ENCODE measurements around the gene RAF1.
"Not testable (repeated sequence)": the region's sequence is repeated elsewhere in the genome, so short reads cannot be mapped to it uniquely, and the experiment has no call there.

RAF1 gene

DNA sequence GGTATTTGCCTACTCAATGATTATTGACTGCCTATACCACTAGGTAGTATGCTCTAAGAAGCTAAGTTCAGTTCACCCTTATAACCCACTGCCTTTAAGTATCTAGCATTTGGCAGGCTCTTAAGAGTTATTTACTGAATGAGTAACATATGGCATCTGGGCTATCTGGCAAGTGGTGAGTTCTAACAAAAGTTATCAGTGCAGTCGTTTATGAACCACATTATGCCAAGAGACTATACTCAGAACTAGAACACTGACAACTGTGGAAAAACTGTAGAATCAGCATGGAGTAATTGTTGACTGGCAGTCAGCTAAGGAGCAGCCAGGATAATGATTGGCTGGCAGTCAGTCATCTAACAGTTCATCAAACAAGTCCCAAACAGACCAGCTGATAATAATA lies 25.8 kb downstream of the RAF1 start:
- DNase-seq, result no peak

DNA sequence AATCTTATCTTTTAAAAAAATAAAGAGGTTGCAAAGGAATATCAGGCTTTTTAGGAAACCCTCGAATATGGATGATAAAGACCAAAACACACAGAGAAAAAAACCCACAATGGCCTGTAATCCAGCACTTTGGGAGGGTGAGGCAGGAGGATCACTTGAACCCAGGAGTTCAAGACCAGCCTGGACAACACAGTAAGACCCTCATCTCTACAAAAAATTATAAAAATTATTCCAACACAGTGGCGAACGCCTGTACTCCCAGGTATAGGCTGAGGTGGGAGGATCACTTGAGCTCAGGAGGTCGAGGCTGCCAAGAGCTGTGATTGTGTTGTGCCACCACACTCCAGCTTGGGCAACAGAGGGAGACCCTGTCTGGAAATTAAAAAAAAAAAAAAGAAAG lies 30.8 kb downstream of the RAF1 start:
- DNase-seq, result no peak

DNA sequence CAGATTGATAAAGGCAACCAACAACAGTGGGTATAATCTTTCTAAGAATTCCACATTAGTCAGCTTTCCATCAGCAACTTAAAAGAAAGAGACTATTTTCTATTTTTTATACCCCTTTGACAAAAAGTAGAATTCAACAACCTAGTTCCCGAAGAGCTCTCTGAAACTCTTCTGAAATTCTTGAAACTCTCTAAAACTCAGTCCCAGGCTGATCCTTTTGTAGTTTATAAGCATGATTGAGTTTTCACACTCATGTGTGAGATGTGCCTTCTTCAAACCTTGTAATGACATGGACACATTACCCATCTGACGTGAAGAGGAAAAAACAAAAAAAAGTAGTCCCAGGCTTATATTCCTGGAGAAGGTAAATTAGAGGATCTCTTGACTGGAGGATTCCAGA lies 31.4 kb downstream of the RAF1 start:
- DNase-seq, result no peak

DNA sequence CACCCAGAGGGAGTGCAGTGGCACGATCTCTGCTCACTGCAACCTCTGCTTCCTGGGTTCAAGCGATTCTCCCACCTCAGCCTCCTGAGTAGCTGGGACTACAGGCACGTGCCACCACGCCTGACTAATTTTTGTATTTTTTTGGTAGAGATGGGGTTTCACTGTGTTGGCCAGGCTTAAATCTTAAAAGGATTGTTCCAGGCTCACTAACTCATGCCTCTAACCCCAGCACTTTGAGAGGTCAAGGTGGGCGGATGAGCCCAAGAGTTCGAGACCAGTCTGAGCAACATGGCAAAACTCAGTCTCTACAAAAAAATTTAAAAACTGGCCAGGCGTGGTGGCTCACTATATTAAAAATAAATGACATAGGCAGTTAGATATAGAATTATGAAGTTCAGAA lies 33.1 kb downstream of the RAF1 start:
- DNase-seq, result not testable (repeated sequence)

DNA sequence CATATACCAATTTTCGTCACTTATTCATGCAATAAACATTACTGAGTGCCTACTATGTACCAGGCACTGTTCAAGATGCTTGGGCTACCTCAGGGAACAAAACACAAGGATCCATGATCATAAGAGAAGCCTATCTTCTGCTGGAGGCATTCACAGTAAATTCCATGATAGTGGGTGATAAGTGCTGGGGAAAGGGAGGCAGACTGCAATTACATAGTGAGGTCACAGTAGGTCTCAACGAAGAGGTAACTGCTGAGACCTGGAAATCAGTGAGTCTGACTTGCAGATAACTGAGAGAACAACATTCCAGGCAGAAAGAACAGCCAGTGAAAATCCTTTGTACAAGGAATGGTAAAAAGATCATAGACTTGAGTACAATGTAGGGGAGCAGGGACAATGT lies 33.6 kb downstream of the RAF1 start:
- no peak for DNase-seq

DNA sequence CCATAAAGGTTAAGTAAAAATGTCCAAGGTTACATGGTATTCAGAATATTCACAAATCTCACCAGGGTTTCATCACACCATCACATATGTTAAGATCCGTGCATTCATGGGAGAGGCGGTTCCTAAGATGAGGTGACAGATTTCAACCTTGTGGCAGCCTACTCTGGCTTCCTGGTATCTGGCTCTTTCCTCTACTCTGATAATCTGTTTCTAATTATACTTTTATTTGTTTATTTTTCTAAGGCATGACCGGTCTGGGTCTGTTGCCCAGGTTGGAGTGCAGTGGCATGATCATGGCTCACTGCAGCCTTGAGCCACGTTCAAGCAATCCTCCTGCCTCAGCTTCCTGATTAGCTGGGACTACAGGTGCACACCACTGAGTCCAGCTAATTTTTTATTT lies 34.4 kb downstream of the RAF1 start:
- DNase-seq, result no peak

DNA sequence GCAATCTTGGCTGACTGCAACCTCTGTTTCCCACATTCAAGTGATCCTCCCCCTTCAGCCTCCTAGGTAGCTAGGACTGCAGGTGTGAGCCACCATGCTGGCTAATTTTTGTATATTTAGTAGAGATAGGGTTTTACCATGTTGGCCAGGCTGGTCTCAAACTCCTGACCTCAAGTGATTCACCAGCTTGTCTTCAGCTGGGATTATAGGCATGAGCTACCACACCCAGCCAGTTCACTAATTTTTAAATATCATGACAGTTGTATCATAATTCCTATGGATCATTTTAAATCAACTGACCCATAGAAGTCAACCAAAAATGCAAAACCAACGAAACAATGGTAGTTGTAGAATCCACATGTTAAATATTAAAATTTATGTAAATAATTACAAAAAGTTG lies 35.1 kb downstream of the RAF1 start:
- no peak for DNase-seq

DNA sequence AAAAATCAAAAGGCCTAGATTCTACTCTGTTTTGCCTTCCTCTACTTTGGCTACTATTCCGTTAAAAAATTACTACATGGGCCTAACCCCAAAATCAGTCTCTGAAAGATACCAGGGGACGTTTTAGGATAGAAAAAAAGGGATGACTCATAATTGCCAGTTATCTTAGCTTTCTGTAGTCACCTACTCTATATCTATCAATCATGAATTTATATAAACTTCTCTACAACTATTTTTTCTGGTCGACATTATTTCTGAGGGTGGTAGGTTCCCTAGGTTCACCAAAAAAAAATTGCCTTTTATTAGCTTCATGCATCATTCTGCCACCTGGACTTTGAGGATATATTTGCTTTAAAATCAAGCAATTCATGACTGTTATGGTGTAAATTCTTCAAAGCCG lies 36.5 kb downstream of the RAF1 start:
- DNase-seq, result no peak

DNA sequence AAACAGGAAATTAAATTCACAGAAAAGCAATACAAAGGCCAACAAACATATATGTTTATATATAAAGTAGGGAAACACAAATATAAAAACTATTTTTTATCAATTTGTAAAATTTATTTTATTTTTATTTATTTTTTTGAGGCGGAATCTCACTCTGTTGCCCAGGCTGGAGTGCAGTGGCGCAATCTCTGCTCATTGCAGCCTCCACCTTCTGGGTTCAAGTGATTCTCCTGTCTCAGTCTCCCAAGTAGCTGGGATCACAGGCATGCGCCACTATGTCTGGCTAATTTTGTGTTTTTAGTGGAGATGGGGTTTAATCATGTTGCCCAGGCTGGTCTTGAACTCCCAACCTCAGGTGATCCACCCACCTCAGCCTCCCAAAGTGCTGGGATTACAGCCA lies 39.0 kb downstream of the RAF1 start:
- not testable (repeated sequence) for DNase-seq

DNA sequence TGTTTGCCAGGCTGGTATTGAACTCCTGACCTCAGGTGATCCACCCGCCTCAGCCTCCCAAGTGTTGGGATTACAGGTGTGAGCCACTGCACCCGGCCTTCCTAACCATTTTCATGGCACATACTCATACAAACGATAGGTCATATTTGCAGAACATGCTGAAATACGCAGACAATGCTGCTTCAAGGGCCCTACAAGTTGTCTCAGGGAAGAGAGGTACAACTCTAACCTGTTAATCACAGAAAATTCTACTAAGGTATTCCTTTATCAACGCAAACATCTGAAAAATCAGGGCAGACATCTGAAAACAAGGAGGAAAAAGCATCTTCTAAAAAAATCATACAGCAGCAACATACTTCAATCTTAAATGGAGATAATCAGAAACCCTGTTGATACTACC lies 39.9 kb downstream of the RAF1 start:
- no peak for DNase-seq

DNA sequence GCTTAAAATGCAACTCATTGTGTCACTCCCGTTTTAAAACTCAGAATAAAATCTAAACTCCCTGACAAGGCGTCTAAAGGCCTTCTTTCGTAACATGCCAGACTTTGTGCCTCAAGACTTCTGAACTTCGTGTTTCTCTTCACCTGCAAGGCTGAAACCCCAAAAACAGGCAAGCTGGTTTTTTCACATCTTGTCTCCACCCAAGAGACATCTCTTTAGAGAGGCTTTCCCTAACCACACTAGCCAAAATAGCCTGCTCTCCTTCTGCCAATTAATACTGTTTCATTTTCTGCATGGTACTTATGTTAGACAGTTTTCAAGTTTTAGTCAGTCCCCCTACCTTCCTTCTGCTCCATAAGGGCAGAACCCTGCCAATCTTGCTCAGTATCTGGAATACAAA lies 41.6 kb downstream of the RAF1 start:
- DNase-seq, result no peak

DNA sequence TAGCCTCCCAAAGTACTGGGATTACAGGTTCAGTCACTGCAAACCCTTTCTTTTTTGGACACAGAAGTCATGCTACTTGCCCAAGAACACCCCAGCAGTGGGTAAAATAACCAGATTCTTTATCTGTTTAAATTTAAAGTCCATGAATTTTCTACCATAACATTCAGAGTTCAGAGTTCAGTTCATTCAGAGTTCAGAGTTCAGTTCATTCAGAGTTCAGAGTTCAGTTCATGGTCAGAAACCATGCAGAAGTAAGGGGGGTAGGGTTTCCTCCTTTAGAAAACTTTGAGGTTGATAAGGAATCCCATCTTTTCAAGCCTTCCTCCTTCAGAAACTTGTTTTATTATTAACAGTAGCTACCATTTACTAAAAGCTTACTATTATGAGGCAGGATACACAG lies 43.2 kb downstream of the RAF1 start:
- DNase-seq, result no peak

DNA sequence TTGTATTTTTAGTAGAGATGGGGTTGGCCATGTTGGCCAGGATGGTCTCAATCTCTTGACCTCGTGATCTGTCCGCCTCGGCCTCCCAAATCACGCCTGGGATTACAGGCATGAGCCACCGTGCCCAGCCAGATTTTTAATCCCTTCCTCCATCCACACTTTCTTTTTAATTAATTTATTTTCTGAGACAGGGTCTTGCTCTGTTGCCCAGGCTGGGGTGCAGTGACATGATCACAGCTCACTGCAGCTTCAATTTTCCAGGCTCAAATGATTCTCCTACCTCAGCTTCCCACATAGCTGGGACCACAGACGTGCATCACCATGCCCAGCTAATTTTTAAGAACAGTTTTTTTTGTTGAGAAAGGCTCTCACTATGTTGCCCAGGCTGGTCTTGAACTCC lies 43.6 kb downstream of the RAF1 start:
- DNase-seq, result no peak

DNA sequence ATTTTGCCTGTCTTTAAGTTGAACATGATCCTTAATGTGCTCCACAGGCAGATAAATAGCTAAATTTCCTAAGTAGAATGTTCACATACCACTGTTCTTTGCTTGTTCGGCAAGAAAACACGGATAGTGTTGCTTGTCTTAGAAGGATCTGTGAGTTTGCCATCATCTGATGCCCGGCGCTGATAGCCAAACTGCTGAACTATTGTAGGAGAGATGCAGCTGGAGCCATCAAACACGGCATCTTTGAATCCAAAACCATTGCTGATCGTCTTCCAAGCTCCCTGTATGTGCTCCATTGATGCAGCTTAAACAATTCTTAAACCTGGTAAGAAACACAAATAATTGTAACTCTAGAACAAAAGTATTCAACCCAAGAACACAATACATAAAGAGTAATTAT lies 45.5 kb downstream of the RAF1 start:
- no peak for DNase-seq

DNA sequence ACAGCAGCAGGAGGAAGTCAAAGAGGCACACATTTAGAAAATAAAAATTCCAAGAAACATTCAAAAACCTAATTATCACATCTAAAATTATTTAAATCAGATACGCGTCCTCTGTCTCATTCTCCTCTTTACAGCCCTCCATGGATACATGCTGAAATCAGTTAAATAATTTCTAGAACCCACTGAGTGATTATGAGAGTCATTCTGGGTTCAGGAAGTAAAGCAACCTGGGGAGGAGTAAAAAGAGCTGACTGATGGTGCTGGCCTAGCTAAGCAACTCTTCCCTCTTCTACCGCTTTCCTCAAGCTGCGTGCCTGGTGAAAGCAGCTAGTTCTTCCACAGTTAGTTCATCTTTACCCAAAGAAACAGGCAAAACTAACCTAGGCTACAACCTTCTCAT lies 48.7 kb downstream of the RAF1 start:
- DNase-seq, result no peak

DNA sequence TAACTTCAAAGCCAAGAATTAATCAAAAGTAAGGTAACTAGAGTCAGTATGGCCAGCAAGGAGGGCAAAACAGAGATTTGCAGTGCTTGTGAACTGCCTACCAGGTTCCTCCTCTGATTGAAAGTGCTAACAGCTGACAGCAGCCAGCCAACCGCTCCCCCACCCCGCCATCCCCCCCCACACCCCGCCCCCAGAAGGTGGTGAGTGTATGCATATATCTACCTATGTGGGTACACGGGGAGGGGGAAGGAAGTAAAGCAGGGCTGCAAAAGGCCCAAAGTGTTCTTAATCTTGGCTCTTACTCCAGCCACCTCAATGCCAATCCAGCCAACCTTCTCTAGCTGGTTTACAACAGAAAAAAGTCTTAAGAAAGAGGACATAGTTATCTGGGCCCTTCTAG lies 50.7 kb downstream of the RAF1 start:
- DNase-seq, result no peak

DNA sequence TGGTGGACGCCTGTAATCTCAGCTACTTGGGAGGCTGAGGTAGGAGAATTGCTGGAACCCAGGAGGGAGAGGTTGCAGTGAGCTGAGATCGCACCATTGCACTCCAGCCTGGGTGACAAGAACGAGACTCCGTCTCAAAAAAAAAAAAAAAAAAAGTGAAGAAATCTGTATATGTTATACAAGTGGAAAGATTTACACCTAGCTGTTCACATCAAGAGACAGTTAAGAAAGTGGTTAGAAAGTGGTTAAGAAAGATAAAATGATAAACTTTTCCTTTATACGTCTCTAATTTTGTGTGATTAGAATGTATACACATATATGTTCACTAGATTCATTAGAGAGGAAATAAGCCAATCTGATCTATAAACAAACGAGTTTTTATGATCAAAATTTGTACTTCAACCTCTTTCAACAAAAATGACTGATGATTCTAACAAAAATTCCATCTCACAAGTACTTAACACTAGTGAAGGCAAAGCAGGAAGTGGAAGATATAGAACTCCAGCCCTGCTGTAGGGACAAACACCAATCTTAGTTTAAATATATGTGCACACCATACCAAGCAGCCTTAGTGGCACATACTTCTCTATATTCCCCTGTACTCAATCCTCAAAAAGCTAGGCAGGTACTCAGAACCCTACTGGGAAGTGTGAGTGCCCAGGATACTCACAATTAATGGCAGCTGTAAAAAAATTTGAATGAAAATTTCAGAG lies 51.2 kb downstream of the RAF1 start:
- no peak for DNase-seq

DNA sequence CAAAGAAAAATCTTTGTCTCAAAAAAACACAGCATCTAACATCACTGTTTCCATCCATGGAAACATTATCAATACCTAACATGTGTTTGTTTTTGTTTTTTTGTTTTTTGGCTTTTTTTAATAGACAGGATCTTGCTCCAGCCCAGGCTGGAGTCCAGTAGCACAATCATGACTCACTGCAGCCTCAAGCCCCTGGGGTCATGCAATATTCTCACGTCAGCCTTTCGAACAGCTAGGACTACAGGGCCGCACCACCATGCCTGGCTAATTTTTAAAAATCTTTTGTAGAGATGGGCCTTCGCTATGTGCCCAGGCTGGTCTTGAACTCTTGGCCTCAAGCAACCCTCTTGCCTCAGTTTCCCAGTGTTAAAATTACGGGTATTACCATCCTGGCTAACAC lies 52.8 kb downstream of the RAF1 start:
- no peak for DNase-seq

DNA sequence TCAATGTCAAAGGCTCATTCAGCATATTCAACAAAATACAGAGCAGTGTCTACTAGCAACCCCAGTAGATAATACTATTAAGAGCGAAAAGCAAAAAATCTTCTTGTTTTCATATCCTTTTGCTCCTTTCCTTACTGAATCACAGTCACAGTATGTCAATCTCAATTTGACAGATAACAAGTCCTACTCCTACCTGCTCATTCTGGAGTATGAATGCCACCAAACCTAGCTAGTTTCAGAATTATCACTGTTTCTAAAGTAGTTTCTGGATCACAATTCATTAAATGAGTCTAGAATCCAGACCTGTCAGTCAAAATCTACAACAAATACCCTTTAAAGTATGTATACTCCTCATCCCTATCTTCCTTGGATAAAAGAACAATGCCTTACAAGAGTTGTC lies 55.5 kb downstream of the RAF1 start:
- no peak for DNase-seq

DNA sequence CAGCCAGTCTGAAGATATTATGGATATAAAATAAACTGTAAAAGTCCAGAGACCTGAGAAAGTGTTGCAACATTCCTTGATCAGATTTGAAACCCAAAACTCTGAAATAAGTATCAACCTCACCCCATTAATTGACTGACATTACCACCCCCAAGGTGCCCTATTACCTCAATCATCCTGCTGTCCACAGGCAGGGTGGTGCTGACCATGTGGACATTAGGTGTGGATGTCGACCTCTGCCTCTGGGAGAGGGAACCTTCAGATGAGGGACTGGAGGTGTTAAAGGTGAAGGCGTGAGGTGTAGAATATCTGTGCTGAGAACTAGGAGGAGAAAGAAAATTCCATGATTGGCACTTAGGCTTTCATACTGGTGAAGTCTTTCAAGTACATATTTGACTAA lies 59.9 kb downstream of the RAF1 start:
- no peak for DNase-seq

DNA sequence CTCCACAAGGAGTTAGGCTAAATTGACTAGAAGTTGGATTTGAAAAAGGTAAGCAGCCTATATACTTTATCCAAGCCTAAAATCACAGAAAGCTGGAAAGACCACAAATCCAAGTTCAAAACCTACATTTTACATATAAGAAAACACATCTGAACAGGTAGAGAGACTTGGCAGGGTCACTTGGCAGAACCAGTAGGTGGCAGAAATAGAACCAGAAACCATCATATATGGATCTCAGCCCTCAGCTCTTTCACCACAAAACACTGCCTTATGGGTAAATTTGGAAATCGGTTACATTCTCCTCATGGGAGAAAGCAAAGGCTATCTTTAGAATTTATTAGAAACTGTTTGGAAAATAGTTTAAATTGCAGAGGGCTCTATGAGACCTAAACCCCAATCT lies 62.8 kb downstream of the RAF1 start:
- no peak for DNase-seq

DNA sequence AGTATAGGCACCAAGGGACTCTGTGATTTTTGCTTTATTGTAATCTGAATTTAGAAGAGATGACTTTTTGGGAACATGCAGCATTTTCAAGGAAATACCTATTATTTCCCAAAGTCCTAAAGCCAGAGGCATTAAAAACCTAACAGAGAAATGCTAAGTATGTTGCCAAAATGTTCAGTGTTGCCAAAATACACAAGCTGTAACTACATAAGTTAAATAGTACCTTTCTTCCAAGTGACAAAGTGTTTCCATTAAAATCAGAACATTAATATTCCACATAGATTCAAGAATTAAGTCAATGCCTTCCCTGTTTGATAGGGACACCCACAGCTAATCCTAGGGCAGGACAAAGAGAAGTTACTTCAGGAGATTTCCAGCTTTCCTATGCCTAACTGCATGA lies 65.0 kb downstream of the RAF1 start:
- no peak for DNase-seq

DNA sequence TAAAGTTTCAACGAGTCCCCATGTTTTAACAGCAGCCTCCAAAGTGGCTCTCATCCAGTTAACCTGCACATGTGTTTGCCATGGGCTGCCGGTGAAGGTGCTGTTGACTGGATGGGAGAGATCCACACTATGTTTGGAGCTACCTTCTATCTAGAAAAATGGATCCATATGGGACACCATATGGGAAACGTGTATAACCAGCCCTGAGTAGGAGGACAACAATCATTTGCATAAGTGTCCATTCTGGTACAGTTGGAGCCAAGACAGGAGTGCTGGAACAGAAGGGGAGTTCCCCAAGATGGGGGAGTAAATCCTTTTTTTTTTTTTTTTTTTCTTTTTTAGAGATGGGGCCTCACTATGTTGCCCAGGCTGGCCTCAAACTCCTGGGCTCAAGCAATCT lies 70.4 kb downstream of the RAF1 start:
- DNase-seq, result no peak

DNA sequence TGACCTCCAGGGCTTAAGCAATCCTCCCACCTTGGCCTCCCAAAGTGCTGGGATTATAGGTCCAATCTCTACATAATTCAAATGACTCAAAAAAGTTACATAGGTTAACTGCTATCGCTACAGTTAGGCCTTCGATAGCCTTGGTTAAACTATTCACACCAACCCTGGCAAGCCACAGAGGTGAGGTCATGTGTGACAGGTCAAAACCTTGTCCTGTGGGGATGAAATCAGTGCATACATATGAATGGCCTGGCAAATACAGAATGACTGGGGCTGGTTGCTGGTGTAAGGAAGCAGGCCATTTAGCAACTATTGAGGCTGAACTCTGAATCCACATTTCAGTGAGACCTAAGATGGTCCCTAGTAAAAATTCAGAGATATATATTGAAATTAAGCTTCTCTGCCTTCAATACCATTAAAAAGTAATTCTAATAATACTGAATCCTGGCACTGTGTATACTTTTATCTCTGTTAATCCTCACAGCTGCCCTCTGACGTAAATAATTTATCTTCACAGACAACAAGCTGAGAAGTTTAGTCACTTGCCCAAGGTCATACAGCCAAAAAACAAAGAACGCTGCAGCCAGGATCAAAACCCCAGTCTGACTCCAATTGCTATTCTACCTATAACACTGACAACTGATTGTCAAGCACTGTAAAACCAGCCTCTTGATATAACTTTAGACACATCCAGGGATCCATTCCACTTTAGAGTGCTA lies 71.8 kb downstream of the RAF1 start:
- DNase-seq, result no peak

DNA sequence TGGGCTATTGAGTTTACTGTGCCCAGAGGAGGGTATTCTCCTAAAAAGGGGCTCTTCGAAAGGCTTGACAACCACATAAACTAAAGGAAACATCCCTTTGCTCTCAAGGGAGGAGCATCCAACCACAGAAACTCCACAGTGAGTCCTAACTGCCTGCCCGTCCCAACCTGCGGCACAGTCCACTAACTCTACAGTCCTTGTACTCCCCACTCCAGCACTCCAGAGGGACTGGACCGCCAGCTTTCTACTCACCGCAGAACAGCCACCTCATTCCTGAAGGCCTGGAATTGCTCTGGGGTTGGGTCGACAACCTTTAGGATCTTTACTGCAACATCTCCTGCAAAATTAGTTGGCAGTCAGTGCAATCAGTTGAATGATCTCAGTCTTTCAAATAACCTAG lies 72.5 kb downstream of the RAF1 start:
- DNase-seq, result no peak

Data from NCI-H2081 (cell line).